Endothelial cell (in vitro differentiated cells): ENCODE measurements around the gene RASL11B. TPM values are rescaled to one million over a fixed set of nuclear protein-coding genes. Genes with fewer than 3 reads are reported as not detected.
A peak's percentile ranks its signal among the peaks of the same experiment; 100 is the strongest.

ENCODE experiments used
- DNase-seq: peaks from one replicate; pipeline ENCODE4 v3.0.0; 2021; ENCODE audit warnings: low spot score
- H3K27ac Mint-ChIP-seq: one replicate; pipeline ENCODE4 v1.8.0; 2021; ENCODE audit warnings: mixed read lengths, inconsistent platforms; ENCODE audit not compliant: unreplicated experiment
- H3K27me3 Mint-ChIP-seq: one replicate; pipeline ENCODE4 v1.8.0; 2021; ENCODE audit warnings: mild to moderate bottlenecking, moderate library complexity, mixed read lengths, inconsistent platforms; ENCODE audit not compliant: unreplicated experiment
- H3K36me3 Mint-ChIP-seq: one replicate; pipeline ENCODE4 v1.8.0; 2021; ENCODE audit warnings: mild to moderate bottlenecking, low read depth, mixed read lengths, inconsistent platforms; ENCODE audit not compliant: unreplicated experiment
- H3K4me1 Mint-ChIP-seq: one replicate; pipeline ENCODE4 v1.8.0; 2021; ENCODE audit warnings: mild to moderate bottlenecking, mixed read lengths, inconsistent platforms; ENCODE audit not compliant: unreplicated experiment
- H3K4me3 Mint-ChIP-seq: one replicate; pipeline ENCODE4 v1.8.0; 2021; ENCODE audit warnings: mild to moderate bottlenecking, mixed read lengths, inconsistent platforms; ENCODE audit not compliant: unreplicated experiment
- H3K9me3 Mint-ChIP-seq: one replicate; pipeline ENCODE4 v1.8.0; 2021; ENCODE audit warnings: mixed read lengths, inconsistent platforms; ENCODE audit not compliant: unreplicated experiment
- total RNA-seq: library from RNA; stranded (reverse); fragmentation: NEBNext Ultra II Directional; extraction: Animal tissue kit (Norgen Biotek cat#: 25700); gene quantifications from one replicate; pipeline ENCODE4 v1.2.1, GENCODE V29; 2021; ENCODE audit not compliant: unreplicated experiment
- TF ChIP-seq, protein P1 (sequence below): fragments of 200-600 bp; sonication (generic); IDR thresholded peaks from one replicate; pipeline ENCODE4 v1.5.0; 2021; ENCODE audit warnings: antibody characterized with exemption; ENCODE audit not compliant: unreplicated experiment

RASL11B gene
- total RNA-seq, 1 donor from 2014 or later = 0.64 TPM

DNA sequence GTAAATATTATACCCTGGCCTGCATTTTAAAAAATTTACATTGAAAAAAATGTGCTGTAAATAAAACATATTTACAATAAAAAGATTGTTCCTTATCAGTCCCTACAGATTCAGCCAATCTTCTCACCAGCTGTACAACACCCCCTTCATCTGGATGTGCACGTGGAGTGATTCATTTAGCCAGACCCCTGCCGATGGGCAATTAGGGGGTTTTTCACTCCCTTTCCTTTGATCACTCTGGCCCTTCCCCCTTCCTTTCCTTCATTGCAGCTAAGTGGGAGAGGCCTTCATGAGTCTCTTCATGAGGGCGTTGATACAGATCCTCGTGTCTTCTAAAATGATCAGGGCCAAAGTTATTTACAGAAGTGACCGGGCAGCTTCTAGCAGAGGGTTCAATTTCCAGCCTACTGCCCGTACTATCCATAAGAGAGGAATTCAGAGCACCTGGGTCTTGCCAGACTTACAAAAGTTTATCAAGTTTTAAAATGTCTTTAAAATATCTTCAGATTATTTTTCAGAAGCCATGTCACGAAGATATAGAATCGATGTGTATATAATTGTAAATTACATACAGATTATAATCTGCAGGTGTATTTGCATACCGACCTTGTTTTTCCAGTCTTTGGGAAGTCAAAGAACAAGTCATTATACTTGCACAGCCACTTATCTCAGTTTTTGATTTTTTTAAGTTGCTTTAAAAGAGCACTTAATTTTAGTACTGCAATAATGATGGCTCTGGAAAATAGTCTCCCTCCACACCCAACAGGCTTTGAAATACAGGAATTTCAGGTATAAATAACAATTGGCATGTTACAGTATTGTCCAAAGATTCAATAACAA, 21.4 kb upstream of the RASL11B start:
- Mint-ChIP-seq H3K27ac (no peak overlapping the region), H3K36me3 (no peaks in the 10 kb centered on the region), H3K27me3 (peaks cover 3% of the 10 kb centered on the region), H3K4me1 (peaks cover 13% of the 10 kb centered on the region), H3K9me3 (no peaks in the 10 kb centered on the region), H3K4me3 (no peak overlapping the region)
- TF ChIP-seq, protein P1, sequence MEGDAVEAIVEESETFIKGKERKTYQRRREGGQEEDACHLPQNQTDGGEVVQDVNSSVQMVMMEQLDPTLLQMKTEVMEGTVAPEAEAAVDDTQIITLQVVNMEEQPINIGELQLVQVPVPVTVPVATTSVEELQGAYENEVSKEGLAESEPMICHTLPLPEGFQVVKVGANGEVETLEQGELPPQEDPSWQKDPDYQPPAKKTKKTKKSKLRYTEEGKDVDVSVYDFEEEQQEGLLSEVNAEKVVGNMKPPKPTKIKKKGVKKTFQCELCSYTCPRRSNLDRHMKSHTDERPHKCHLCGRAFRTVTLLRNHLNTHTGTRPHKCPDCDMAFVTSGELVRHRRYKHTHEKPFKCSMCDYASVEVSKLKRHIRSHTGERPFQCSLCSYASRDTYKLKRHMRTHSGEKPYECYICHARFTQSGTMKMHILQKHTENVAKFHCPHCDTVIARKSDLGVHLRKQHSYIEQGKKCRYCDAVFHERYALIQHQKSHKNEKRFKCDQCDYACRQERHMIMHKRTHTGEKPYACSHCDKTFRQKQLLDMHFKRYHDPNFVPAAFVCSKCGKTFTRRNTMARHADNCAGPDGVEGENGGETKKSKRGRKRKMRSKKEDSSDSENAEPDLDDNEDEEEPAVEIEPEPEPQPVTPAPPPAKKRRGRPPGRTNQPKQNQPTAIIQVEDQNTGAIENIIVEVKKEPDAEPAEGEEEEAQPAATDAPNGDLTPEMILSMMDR = no peak
- DNase-seq = no peak

DNA sequence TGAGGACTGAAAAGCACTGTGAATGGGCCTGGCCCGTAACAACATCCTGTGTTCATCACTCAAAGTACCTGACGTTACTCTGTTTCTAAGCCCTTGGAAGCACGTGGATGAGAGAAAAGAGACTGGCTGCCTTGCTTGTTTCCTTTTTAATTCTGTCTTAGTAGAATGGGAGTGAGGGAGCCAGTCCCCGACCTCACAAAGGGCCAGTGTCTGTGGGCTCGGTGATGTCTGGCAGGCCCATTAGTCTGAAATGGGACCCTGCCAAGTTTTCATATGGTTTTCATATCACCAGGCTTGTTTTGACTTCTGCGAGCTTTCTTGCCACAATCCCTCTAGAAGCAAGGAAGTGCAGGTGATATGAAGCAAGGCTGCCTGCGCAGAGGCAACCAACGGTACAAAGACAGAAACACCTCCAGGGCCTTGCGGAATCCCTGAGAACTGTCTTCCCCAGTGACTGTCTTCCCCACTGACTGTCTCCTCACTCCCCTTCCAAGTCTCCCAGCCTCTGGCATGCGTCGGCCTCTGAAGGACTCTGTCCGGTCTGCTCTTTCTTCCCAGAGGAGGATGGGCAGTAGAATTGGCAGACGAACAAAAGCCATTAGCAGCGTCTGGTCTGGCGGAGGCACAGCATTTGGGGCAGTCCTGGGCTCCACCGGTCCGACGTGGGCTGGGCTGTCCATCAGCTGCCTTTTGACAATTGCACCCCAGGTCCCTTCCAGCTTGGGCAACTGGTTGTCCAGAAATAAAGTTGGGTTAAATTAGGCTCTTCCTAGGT, 20.2 kb upstream of the RASL11B start:
- H3K27ac Mint-ChIP-seq = no peak overlapping the region
- DNase-seq = no peak
- H3K4me3 Mint-ChIP-seq = no peak overlapping the region
- peaks cover 13% of the 10 kb centered on the region for H3K4me1 Mint-ChIP-seq
- peaks cover 3% of the 10 kb centered on the region for H3K27me3 Mint-ChIP-seq
- TF ChIP-seq, protein P1 = no peak
- no peaks in the 10 kb centered on the region for H3K36me3 Mint-ChIP-seq
- no peaks in the 10 kb centered on the region for H3K9me3 Mint-ChIP-seq

DNA sequence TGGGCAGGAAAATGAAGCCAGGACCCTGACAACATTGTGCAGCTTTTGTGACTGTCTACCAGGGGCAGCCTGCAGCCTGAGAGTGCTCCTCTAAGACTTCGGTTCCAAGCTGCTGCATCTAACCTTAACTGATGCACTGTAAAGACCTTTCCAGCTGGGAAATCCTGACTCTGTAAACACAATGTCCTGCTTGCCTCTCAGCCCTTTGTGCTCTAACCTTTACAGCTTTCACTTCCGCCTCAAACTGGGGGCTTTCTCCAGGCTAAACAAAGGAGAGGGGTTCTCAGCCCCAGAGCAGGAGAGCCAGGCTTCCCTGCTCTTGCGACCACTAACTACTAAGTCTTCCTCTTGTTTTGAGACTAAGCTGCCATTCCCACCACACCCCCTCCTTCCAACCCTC, 19.3 kb upstream of the RASL11B start:
- H3K4me3 Mint-ChIP-seq = no peak overlapping the region
- H3K4me1 Mint-ChIP-seq = peaks cover 13% of the 10 kb centered on the region
- H3K36me3 Mint-ChIP-seq = no peaks in the 10 kb centered on the region
- TF ChIP-seq, protein P1 = no peak
- H3K9me3 Mint-ChIP-seq = no peaks in the 10 kb centered on the region
- DNase-seq = no peak
- H3K27ac Mint-ChIP-seq = no peak overlapping the region
- peaks cover 3% of the 10 kb centered on the region for H3K27me3 Mint-ChIP-seq

DNA sequence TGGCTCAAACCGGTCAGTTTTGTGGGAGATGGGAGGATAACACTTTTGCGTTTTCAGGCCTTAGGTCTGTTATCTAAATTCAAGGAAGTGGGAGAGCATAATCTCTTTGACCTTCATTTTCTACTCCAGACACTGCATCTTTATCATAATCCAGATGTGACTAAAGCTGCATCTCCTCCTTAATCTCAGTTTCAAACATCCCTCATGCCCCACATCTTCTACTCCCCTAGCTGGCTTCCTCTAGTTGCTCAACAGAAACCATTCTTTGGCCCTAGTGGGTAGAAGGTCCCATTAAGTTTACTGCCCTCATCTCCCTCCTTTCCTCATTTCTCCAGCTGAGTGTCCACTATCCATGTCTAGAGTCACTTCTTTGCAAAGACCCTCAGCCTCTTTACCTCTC, 18.8 kb upstream of the RASL11B start:
- Mint-ChIP-seq H3K4me1 (peaks cover 13% of the 10 kb centered on the region), H3K36me3 (no peaks in the 10 kb centered on the region), H3K4me3 (no peak overlapping the region), H3K9me3 (no peaks in the 10 kb centered on the region), H3K27ac (no peak overlapping the region), H3K27me3 (peaks cover 3% of the 10 kb centered on the region)
- DNase-seq = no peak
- TF ChIP-seq, protein P1 = no peak

DNA sequence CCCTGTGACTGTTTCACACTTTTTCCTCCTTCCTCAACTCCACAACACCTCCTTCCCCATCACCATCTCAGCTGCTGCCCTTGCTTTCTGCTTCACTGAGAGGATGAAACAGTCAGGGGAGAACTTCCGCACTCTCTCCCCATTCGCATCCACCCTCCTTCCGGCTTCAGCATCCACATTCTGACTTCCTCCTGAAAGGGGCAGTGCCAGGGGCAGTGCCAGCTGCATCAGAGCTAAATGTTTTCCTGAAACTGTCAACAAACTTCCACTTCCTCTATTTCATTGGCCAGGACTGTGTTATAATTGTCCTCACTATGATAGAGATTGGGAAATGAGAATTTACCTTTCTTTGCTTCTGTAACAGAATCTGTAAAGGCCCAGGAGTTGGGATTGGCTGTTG, 18.2 kb upstream of the RASL11B start:
- no peak for DNase-seq
- H3K4me3 Mint-ChIP-seq = no peak overlapping the region
- H3K27me3 Mint-ChIP-seq = peaks cover 3% of the 10 kb centered on the region
- peak overlapping the region; percentile 9 for H3K27ac Mint-ChIP-seq
- no peaks in the 10 kb centered on the region for H3K9me3 Mint-ChIP-seq
- H3K36me3 Mint-ChIP-seq = no peaks in the 10 kb centered on the region
- peaks cover 13% of the 10 kb centered on the region for H3K4me1 Mint-ChIP-seq
- TF ChIP-seq, protein P1 = no peak
